Fibroblast of lung (primary cell): ENCODE data around the gene HIVEP3. TPM values are rescaled to one million over a fixed set of nuclear protein-coding genes. Genes with fewer than 3 reads are reported as not detected.

ENCODE experiments used
- DNase-seq, 2 donors: peaks; one replicate each; pipeline versions ENCODE4 v3.0.0 to v3.0.0-alpha.2; 2010; ENCODE audit warnings: low read depth in 2 of 2
- H2AFZ ChIP-seq: 2 replicates; pipeline ENCODE4 v1.5.1; 2012; ENCODE audit warnings: low read length, control low read depth, inconsistent platforms
- H3K27ac ChIP-seq: 2 replicates; pipeline ENCODE4 v1.5.1; 2011; ENCODE audit warnings: low read length, control low read depth; ENCODE audit not compliant: insufficient read depth
- H3K27me3 ChIP-seq: 2 replicates; pipeline ENCODE4 v1.5.1; 2011; ENCODE audit warnings: mild to moderate bottlenecking, low read length; ENCODE audit not compliant: control insufficient read depth, insufficient read depth
- H3K36me3 ChIP-seq: 2 replicates; pipeline ENCODE4 v1.5.1; 2011; ENCODE audit warnings: low read length; ENCODE audit not compliant: control insufficient read depth, insufficient read depth
- H3K4me1 ChIP-seq: 2 replicates; pipeline ENCODE4 v1.5.1; 2011; ENCODE audit warnings: low read length; ENCODE audit not compliant: control insufficient read depth, insufficient read depth; ENCODE audit errors: extremely low read depth
- H3K4me2 ChIP-seq: 2 replicates; pipeline ENCODE4 v1.5.1; 2011; ENCODE audit warnings: low read length, control low read depth; ENCODE audit not compliant: insufficient read depth; ENCODE audit errors: extremely low read depth
- H3K4me3 ChIP-seq, 4 experiments: fragments of 200-600 bp in 1 of 4; sonication (generic) in 1 of 4; replicated peaks in 1 of 4; 2 replicates each; pipeline ENCODE4 v1.5.1; 2011 to 2016; ENCODE audit warnings: low read length in 4 of 4, low read depth in 3 of 4, mild to moderate bottlenecking in 3 of 4, control low read depth in 2 of 4, inconsistent platforms in 1 of 4, mixed read lengths in 1 of 4; ENCODE audit not compliant: insufficient read depth in 1 of 4; ENCODE audit errors: control extremely low read depth in 1 of 4
- H3K79me2 ChIP-seq: 2 replicates; pipeline ENCODE4 v1.5.1; 2012; ENCODE audit warnings: mild to moderate bottlenecking, low read length, inconsistent platforms; ENCODE audit not compliant: control insufficient read depth, insufficient read depth
- H3K9ac ChIP-seq: 2 replicates; pipeline ENCODE4 v1.5.1; 2011; ENCODE audit warnings: mild to moderate bottlenecking, low read length, control low read depth; ENCODE audit not compliant: insufficient read depth
- H3K9me3 ChIP-seq: 2 replicates; pipeline ENCODE4 v1.5.1; 2012; ENCODE audit warnings: low read depth, low read length; ENCODE audit not compliant: control insufficient read depth, insufficient read depth
- H4K20me1 ChIP-seq: 2 replicates; pipeline ENCODE4 v1.5.1; 2011; ENCODE audit warnings: low read length; ENCODE audit not compliant: control insufficient read depth, insufficient read depth; ENCODE audit errors: extremely low read depth
- EZH2 ChIP-seq: IDR thresholded peaks from 2 replicates; pipeline ENCODE4 v1.5.1; 2012; ENCODE audit warnings: low read length, control low read depth, mild to moderate bottlenecking; ENCODE audit errors: missing control alignments
- polyA plus RNA-seq, 2 donors: library from polyadenylated mRNA; depleted of rRNA in 1 of 2; stranded (reverse) in 1 of 2; unstranded in 1 of 2; fragments of >200 nt; gene quantifications; 2 replicates each; pipeline ENCODE4 v1.2.1, GENCODE V29; 2011 to 2012; ENCODE audit warnings: missing spikeins in 1 of 2
- total RNA-seq: library from RNA; depleted of rRNA; stranded (reverse); fragments of >200 nt; gene quantifications from 2 replicates; pipeline ENCODE4 v1.2.1, GENCODE V29; 2014
- TF ChIP-seq, protein P1 (sequence below), 2 donors: IDR thresholded peaks in 1 of 2; conservative IDR thresholded peaks in 1 of 2; 1 replicate in 1 of 2; 2 replicates in 1 of 2; pipeline ENCODE4 v1.5.1; 2011 to 2012; ENCODE audit warnings: low read length in 2 of 2, control low read depth in 1 of 2, inconsistent platforms in 1 of 2, low read depth in 1 of 2, mild to moderate bottlenecking in 1 of 2

HIVEP3 gene
- total and polyA plus RNA-seq, 2 donors (not counting 1 experiment from before 2014, with no cell fraction given) = 0.83 to 3.2 TPM

DNA sequence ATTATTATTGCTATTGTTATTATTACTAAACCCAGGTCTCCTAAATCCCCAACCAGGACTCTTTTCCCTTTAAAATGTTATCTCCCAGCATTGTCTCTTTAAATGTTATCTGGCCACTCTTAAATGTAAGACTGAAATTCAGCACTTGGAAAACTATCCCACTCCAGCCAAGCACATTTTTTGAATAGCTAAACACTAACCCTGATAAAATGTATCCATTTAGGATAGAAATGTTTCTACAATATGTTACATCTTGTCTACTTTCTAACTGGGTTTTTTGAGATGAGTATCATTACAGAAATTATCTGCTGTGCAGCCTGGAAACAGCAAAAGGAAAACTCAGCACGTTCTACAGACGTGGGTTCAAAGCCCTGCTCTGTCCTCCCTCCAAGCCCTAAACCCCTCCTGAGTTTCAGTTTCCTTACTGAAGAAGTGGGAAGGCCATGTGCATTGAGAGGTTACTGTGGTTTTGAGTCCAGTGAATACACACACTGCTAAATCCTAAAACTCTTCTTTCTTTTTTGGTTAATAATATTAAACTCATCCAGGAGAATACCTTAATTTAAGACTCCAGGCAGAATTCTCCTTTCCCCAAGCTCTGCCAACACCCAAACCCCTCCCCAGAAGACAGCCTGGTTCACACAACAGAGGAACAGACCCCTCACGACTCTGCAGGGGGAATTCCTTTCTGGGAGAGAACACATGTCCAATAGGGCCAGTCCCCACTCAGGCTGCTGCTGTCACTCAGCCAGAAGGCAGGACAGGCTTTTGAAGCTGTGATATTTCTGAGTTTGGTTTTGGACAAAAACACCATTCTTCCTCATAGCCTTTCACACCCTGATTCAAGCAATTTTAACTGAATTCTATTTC, 41.9 kb downstream of the HIVEP3 start:
- Histone ChIP-seq H3K36me3 (no peaks in the 10 kb centered on the region), H4K20me1 (no peaks in the 10 kb centered on the region), H2AFZ (peak overlapping the region; percentile 12), H3K9me3 (no peaks in the 10 kb centered on the region), H3K79me2 (no peaks in the 10 kb centered on the region), H3K27ac (no peak overlapping the region), H3K27me3 (no peaks in the 10 kb centered on the region), H3K4me3 (no peak overlapping the region), H3K4me1 (no peaks in the 10 kb centered on the region), H3K9ac (no peak overlapping the region), H3K4me2 (no peak overlapping the region)
- DNase-seq = peak; percentile 12 to 72
- TF ChIP-seq, protein P1, sequence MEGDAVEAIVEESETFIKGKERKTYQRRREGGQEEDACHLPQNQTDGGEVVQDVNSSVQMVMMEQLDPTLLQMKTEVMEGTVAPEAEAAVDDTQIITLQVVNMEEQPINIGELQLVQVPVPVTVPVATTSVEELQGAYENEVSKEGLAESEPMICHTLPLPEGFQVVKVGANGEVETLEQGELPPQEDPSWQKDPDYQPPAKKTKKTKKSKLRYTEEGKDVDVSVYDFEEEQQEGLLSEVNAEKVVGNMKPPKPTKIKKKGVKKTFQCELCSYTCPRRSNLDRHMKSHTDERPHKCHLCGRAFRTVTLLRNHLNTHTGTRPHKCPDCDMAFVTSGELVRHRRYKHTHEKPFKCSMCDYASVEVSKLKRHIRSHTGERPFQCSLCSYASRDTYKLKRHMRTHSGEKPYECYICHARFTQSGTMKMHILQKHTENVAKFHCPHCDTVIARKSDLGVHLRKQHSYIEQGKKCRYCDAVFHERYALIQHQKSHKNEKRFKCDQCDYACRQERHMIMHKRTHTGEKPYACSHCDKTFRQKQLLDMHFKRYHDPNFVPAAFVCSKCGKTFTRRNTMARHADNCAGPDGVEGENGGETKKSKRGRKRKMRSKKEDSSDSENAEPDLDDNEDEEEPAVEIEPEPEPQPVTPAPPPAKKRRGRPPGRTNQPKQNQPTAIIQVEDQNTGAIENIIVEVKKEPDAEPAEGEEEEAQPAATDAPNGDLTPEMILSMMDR (conservative IDR thresholded peaks at IDR 0.05 in 1 of 2, IDR thresholded peaks at IDR 0.05 in 1 of 2; ENCODE audit: low read depth in 1 of 2, low read length in 2 of 2) = no peak
- TF ChIP-seq EZH2 = no peak

DNA sequence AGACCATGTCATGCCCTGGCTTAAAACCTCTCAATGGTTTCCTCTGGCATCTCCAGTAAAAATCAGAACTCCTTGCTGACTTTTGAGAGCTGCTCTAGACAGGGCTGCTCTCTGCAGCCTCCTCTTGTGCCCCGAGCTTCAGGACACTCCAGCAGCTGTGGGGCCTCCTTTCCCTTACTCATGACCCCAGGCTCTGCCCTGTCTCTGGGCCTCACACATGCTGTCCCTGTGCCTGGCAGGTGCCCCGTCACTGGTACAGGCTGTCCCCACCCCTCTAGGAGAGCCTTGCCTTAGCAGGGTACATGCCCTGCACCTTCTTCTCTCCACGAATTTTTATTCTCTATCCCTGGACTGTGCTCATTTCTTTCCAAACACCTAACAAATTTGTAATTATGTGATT, 43.2 kb downstream of the HIVEP3 start:
- no peak overlapping the region for H3K9ac ChIP-seq
- H3K4me1 ChIP-seq = no peaks in the 10 kb centered on the region
- TF ChIP-seq, protein P1 (conservative IDR thresholded peaks at IDR 0.05 in 1 of 2, IDR thresholded peaks at IDR 0.05 in 1 of 2; ENCODE audit: low read depth in 1 of 2, low read length in 2 of 2) = no peak
- no peak for TF ChIP-seq EZH2
- no peaks in the 10 kb centered on the region for H3K27me3 ChIP-seq
- H3K4me3 ChIP-seq = no peak overlapping the region
- H3K36me3 ChIP-seq = no peaks in the 10 kb centered on the region
- no peaks in the 10 kb centered on the region for H3K9me3 ChIP-seq
- H4K20me1 ChIP-seq = no peaks in the 10 kb centered on the region
- DNase-seq = no peak
- H3K79me2 ChIP-seq = no peaks in the 10 kb centered on the region
- no peak overlapping the region for H3K4me2 ChIP-seq
- H3K27ac ChIP-seq = no peak overlapping the region
- no peak overlapping the region for H2AFZ ChIP-seq

DNA sequence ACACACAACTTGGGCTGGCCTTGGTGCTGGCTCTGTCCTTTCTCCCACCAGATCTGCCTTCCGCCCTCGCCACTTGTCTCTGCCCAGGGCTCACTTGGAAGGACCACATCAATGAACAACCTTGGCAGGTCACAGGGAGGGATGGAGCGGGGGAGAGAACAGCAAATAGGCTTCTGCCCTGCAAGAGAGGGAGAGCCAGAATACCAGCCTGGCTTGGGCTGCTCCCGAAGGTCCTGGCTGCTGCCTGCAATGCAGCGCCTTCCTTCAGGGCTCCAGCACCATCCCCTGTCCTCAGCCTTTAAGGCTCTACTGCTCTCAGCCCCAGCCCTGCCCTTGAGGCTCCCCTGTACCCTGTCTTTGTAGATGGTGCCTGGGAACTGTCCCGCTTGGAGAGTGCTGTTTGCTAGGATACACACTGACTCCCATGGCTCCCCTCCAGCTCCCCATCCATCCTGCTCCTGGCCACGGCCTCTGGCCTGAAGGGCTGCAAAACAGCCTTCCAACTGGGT, 43.8 kb downstream of the HIVEP3 start:
- no peaks in the 10 kb centered on the region for H3K4me1 ChIP-seq
- DNase-seq = no peak
- no peaks in the 10 kb centered on the region for H3K79me2 ChIP-seq
- H3K36me3 ChIP-seq = no peaks in the 10 kb centered on the region
- no peak overlapping the region for H2AFZ ChIP-seq
- no peak overlapping the region for H3K4me3 ChIP-seq
- no peak for TF ChIP-seq EZH2
- TF ChIP-seq, protein P1 (conservative IDR thresholded peaks at IDR 0.05 in 1 of 2, IDR thresholded peaks at IDR 0.05 in 1 of 2; ENCODE audit: low read depth in 1 of 2, low read length in 2 of 2) = no peak
- no peak overlapping the region for H3K9ac ChIP-seq
- H3K4me2 ChIP-seq = no peak overlapping the region
- H3K27ac ChIP-seq = no peak overlapping the region
- H3K27me3 ChIP-seq = no peaks in the 10 kb centered on the region
- H3K9me3 ChIP-seq = no peaks in the 10 kb centered on the region
- no peaks in the 10 kb centered on the region for H4K20me1 ChIP-seq
